Measurements from ENCODE around the gene FASTKD1.

Gene FASTKD1

DNA sequence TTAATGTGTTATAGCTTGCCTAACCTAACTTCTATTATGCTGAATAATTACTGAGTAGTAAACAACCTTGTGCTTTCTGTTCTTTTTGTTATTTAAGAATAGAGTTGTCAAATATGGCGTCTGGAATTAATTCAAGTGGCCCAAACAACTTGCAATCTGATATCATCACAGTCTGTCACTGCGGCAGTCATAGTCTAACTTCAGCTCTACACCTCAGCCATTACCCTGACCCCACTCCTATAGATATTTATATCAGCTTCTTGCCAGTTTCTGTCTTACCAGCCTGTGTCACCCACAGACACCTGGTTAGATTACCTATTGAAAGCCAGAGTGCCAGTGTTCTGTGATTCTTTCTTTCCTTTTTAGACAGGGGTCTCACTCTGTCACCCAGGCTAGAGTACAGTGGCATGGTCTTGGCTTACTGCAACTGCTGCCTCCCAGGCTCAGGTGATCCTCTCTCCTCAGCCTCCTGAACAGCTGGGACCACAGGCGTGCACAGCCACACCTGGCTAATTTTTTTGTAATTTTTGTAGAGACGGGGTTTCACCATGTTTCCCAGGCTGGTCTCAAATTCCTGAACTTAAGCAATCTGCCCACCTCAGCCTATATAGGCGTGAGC lies 78.2 kb downstream of the FASTKD1 start:
- no peak for DNase-seq

DNA sequence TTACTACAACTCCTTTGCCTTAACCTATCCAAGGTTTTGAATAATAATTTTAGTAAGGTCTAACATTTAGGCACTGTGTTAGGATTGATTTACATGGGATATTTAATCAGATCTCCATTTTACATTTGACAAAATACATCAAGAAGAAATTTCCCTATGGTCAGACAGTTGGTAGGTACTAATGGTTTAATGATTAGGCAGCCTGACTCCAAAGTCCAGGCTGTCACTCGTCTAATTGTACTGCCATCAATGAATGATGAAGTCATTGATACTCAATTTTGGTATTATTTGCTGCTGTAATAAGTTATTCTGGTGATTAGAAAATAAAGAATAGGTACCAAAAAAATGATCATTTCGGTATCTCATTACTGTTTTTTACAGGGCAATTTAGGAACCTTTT lies 80.3 kb downstream of the FASTKD1 start:
- no peak for DNase-seq

DNA sequence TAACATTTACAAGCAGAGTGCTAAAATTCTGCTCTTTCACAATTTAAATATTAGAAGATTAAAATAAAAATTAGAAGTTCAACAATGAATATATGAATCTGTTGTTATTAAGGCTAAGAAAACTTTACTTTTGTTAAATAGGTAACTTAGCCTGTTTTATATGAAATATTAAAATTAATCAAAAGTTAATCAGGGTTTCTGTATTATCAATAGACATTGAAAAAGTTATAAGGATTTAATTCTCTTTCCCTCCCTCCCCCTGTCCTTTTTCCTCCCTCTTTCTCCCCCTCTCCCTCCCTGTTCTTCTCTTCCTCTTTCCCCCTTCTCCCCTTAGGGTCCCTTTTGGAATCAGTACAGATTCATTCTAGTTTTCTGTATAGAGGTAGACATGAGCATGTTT lies 82.3 kb downstream of the FASTKD1 start:
- no peak for DNase-seq

- DNase-seq: no peak
These were observed 82.8 kb downstream of the FASTKD1 start for GRCh38 chr2:169490834-169491233.

DNA sequence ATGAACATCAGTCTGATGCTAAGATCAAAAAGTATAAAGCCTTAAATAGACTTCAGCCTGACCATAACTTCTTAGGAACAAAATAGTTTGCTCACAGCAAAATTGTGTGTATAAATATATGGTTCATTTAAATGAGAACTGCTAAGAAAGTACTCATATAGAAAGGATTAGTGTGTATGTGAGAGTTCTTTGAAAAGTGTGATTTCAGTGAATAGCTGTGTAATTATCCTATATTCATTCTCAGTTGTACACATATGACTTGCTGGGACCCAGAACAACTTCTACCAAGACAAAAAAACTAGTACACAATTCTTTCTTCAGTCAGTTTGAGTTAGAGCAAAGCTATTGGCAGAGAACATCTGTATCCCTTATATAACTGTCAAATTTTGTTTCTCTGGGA lies 87.2 kb downstream of the FASTKD1 start:
- DNase-seq: no peak

DNA sequence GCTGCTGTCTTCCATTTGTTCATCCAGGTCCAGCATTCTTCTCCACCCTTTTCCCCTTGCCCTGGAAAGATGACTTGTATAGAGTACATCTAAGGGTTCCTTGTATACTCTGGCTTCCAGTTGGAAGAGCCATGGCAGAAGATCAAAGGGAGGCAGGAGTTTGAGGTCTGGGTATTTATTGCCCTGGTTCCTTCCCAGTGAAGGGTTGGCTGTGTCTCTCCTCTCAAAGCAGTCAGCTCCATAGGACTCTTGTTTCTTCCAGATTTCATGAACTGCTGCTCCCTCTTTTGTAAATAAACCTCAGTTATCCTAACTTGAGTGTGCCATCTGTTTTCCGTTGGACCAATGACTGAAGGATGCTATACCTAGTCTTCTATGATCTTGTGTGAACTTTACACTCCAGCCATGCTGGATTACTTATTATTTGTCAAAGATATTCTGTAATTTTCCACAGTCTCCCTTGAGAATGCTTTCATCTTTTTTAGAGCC lies 88.0 kb downstream of the FASTKD1 start:
- no peak for DNase-seq

- DNase-seq: no peak
These were observed 93.6 kb downstream of the FASTKD1 start for GRCh38 chr2:169480079-169480465.
